Measurements from ENCODE around the gene ADCK2. TPM values are rescaled to one million over a fixed set of nuclear protein-coding genes. Genes with fewer than 3 reads are reported as not detected.
A peak's percentile ranks its signal among the peaks of the same experiment; 100 is the strongest.

Gene ADCK2
- total and polyA plus RNA-seq, 9 of the 15 experiments (the other 6 are each of a cell fraction or from before 2014, with no cell fraction given): 0.08 to 14.3 (median 9.7) TPM

- TF ChIP-seq ELF4 (CRISPR knock-in tag; IDR thresholded peaks at IDR 0.05) (0 out of 2 replicates have a peak, but pooled peaks have one; percentile 12), ZEB2 (IDR thresholded peaks at IDR 0.05) (0 out of 2 replicates have a peak, but pooled peaks have one; percentile 15), SMARCA5 (IDR thresholded peaks at IDR 0.05) (peak; percentile 39; the same call in 1 of the 2 replicates), NR4A1 (CRISPR knock-in tag; IDR thresholded peaks at IDR 0.05) (no peak), NR4A1 (tag; IDR thresholded peaks at IDR 0.05) (no peak), DPF2 (IDR thresholded peaks at IDR 0.05) (no peak), SRF (CRISPR knock-in tag; IDR thresholded peaks at IDR 0.05) (peak in 1 of 2 experiments; percentile 22; a peak in 1 of 4 replicates), RFX1 (IDR thresholded peaks at IDR 0.05) (no peak), ZNF589 (CRISPR knock-in tag; IDR thresholded peaks at IDR 0.05; ENCODE audit: low read depth) (0 out of 2 replicates have a peak, but pooled peaks have one; percentile 64), ZBTB26 (CRISPR knock-in tag; IDR thresholded peaks at IDR 0.05) (0 out of 2 replicates have a peak, but pooled peaks have one; percentile 44), KDM1A (IDR thresholded peaks at IDR 0.05) (peak in 1 of 2 experiments; percentile 30; a peak in 1 of 4 replicates)
These were observed 24.9 kb downstream of the ADCK2 start (continued) for GRCh38 chr7:140697447-140698143.
